M059J (cell line): ENCODE data around the gene PDE6B. TPM values are rescaled to one million over a fixed set of nuclear protein-coding genes. Genes with fewer than 3 reads are reported as not detected.
"Not testable (repeated sequence)": the region's sequence is repeated elsewhere in the genome, so short reads cannot be mapped to it uniquely, and the experiment has no call there.

Experiments
- DNase-seq: peaks from one replicate; pipeline ENCODE4 v3.0.0-alpha.2; 2012; ENCODE audit warnings: low read depth
- total RNA-seq: library from RNA; depleted of rRNA; stranded (reverse); fragments of >200 nt; shearing (Covaris generic); gene quantifications from 2 replicates; pipeline ENCODE4 v1.2.3, GENCODE V29; 2014

The PDE6B gene
- total RNA-seq, 1 experiment from 2014 or later, result not detected

GRCh38 chr4:622071-622995 is 3.0 kb upstream of the PDE6B start:
- no peak for DNase-seq

- no peak for DNase-seq
Measured at GRCh38 chr4:622996-623913, 2.1 kb upstream of the PDE6B start.

GRCh38 chr4:623914-624566 is 1.3 kb upstream of the PDE6B start:
- no peak for DNase-seq

- no peak for DNase-seq
Measured at GRCh38 chr4:625631-626161, 323 bp downstream of the PDE6B start.

GRCh38 chr4:626201-627091 is 1.1 kb downstream of the PDE6B start:
- no peak for DNase-seq

- DNase-seq, result no peak
Measured at GRCh38 chr4:627347-628125, 2.2 kb downstream of the PDE6B start.

GRCh38 chr4:628311-628741 is 3.0 kb downstream of the PDE6B start:
- no peak for DNase-seq

- no peak for DNase-seq
Measured at GRCh38 chr4:628821-629635, 3.7 kb downstream of the PDE6B start.

- DNase-seq, result no peak
Measured at GRCh38 chr4:629636-629914, 4.2 kb downstream of the PDE6B start.

GRCh38 chr4:629915-630641 is 4.7 kb downstream of the PDE6B start:
- no peak for DNase-seq

GRCh38 chr4:630656-631055 is 5.3 kb downstream of the PDE6B start:
- DNase-seq, result no peak

GRCh38 chr4:632196-632790 is 6.9 kb downstream of the PDE6B start:
- no peak for DNase-seq

- no peak for DNase-seq
Measured at GRCh38 chr4:632926-633325, 7.6 kb downstream of the PDE6B start.

- DNase-seq, result no peak
Measured at GRCh38 chr4:633406-633805, 8.0 kb downstream of the PDE6B start.

- DNase-seq, result no peak
Measured at GRCh38 chr4:633976-634598, 8.7 kb downstream of the PDE6B start.

GRCh38 chr4:634599-634985 is 9.2 kb downstream of the PDE6B start:
- no peak for DNase-seq

- not testable (repeated sequence) for DNase-seq
Measured at GRCh38 chr4:635066-635835, 9.9 kb downstream of the PDE6B start.
